SK-N-SH treated with all-trans-retinoic acid at 6 μM for 48 hours (cell line): ENCODE results near the gene TWF1.

Source experiments
- ATAC-seq: fragments of 200-7000 bp; cut with Tn5 transposase; 3 replicates; pipeline ENCODE4 v1.9.1; 2020; ENCODE audit warnings: mild to moderate bottlenecking, moderate library complexity
- ARNTL ChIP-seq: fragments of 450-650 bp; formaldehyde crosslinking; IDR thresholded peaks from 2 replicates; pipeline ENCODE4 v1.5.0; 2020; ENCODE audit warnings: low read depth, mild to moderate bottlenecking, moderate library complexity, borderline replicate concordance
- BACH2 ChIP-seq: fragments of 250-450 bp; sonication (Bioruptor Pico); IDR thresholded peaks from 2 replicates; pipeline ENCODE4 v1.9.0; 2021; ENCODE audit warnings: mild to moderate bottlenecking, borderline replicate concordance
- CSDC2 ChIP-seq: fragments of 250-450 bp; sonication (Bioruptor Pico); IDR thresholded peaks from 2 replicates; pipeline ENCODE4 v1.5.0; 2020; ENCODE audit warnings: mild to moderate bottlenecking, moderate library complexity
- CSRNP3 ChIP-seq: fragments of 250-450 bp; sonication (Bioruptor Pico); IDR thresholded peaks from 2 replicates; pipeline ENCODE4 v1.5.1; 2021; ENCODE audit warnings: mild to moderate bottlenecking, moderate library complexity
- ESRRG ChIP-seq: fragments of 250-450 bp; sonication (Bioruptor Pico); IDR thresholded peaks from 2 replicates; pipeline ENCODE4 v1.6.1; 2021; ENCODE audit warnings: mild to moderate bottlenecking
- GLIS3 ChIP-seq: fragments of 250-450 bp; sonication (Bioruptor Pico); IDR thresholded peaks from 2 replicates; pipeline ENCODE4 v1.5.0; 2020; ENCODE audit warnings: mild to moderate bottlenecking, moderate library complexity
- ISL1 ChIP-seq: fragments of 250-450 bp; sonication (Bioruptor Pico); IDR thresholded peaks from 2 replicates; pipeline ENCODE4 v2.1.2; 2022; ENCODE audit warnings: mild to moderate bottlenecking, moderate library complexity
- OSR1 ChIP-seq: fragments of 250-450 bp; sonication (Bioruptor Pico); IDR thresholded peaks from 2 replicates; pipeline ENCODE4 v1.8.0; 2022; ENCODE audit warnings: moderate library complexity, mild to moderate bottlenecking, inconsistent platforms
- POU6F1 ChIP-seq: fragments of 250-450 bp; sonication (Bioruptor Pico); IDR thresholded peaks from 2 replicates; pipeline ENCODE4 v1.8.0; 2021; ENCODE audit warnings: low read depth, mild to moderate bottlenecking, moderate library complexity, borderline replicate concordance
- PPARA ChIP-seq: fragments of 250-450 bp; sonication (Bioruptor Pico); IDR thresholded peaks from 2 replicates; pipeline ENCODE4 v1.5.0; 2020; ENCODE audit warnings: mild to moderate bottlenecking, borderline replicate concordance
- RARB ChIP-seq: fragments of 250-450 bp; sonication (Bioruptor Pico); IDR thresholded peaks from 2 replicates; pipeline ENCODE4 v1.8.0; 2021; ENCODE audit warnings: mild to moderate bottlenecking, moderate library complexity
- SNAI2 ChIP-seq: fragments of 250-450 bp; sonication (Bioruptor Pico); IDR thresholded peaks from 2 replicates; pipeline ENCODE4 v1.5.0; 2020; ENCODE audit warnings: mild to moderate bottlenecking, moderate library complexity
- TCF4 ChIP-seq: fragments of 250-450 bp; sonication (Bioruptor Pico); IDR thresholded peaks from 2 replicates; pipeline ENCODE4 v1.8.0; 2021; ENCODE audit warnings: mild to moderate bottlenecking, moderate library complexity, borderline replicate concordance
- TOX ChIP-seq: fragments of 250-450 bp; sonication (Bioruptor Pico); IDR thresholded peaks from 2 replicates; pipeline ENCODE4 v1.8.0; 2021; ENCODE audit warnings: mild to moderate bottlenecking, moderate library complexity, borderline replicate concordance
- ZC3H10 ChIP-seq: fragments of 250-450 bp; sonication (Bioruptor Pico); IDR thresholded peaks from 2 replicates; pipeline ENCODE4 v1.5.1; 2021; ENCODE audit warnings: mild to moderate bottlenecking, moderate library complexity
- ZFP3 ChIP-seq: fragments of 250-450 bp; sonication (Bioruptor Pico); IDR thresholded peaks from 2 replicates; pipeline ENCODE4 v1.5.0; 2020; ENCODE audit warnings: mild to moderate bottlenecking, moderate library complexity
- ZFP30 ChIP-seq: fragments of 450-650 bp; formaldehyde crosslinking; IDR thresholded peaks from 2 replicates; pipeline ENCODE4 v1.5.0; 2022; ENCODE audit warnings: mild to moderate bottlenecking, moderate library complexity
- ZNF565 ChIP-seq: fragments of 450-650 bp; formaldehyde crosslinking; conservative IDR thresholded peaks from 2 replicates; pipeline ENCODE4 v1.5.0; 2020; ENCODE audit warnings: low read depth, mild to moderate bottlenecking, moderate library complexity
- ZNF70 ChIP-seq: fragments of 450-650 bp; formaldehyde crosslinking; IDR thresholded peaks from 2 replicates; pipeline ENCODE4 v1.5.0; 2020; ENCODE audit warnings: mild to moderate bottlenecking, moderate library complexity
- ZNF8 ChIP-seq: fragments of 450-650 bp; formaldehyde crosslinking; IDR thresholded peaks from 2 replicates; pipeline ENCODE4 v1.5.0; 2020; ENCODE audit warnings: mild to moderate bottlenecking, moderate library complexity
- TF ChIP-seq, protein P1 (sequence below): fragments of 250-450 bp; sonication (Bioruptor Pico); IDR thresholded peaks from 2 replicates; pipeline ENCODE4 v1.5.0; 2020; ENCODE audit warnings: mild to moderate bottlenecking, moderate library complexity
- TF ChIP-seq, protein P2 (sequence below): fragments of 250-450 bp; sonication (Bioruptor Pico); IDR thresholded peaks from 2 replicates; pipeline ENCODE4 v1.8.0; 2020; ENCODE audit warnings: mild to moderate bottlenecking, moderate library complexity, borderline replicate concordance
- TF ChIP-seq, protein P3 (sequence below): fragments of 250-450 bp; sonication (Bioruptor Pico); IDR thresholded peaks from 2 replicates; pipeline ENCODE4 v1.5.1; 2020; ENCODE audit warnings: low read depth, mild to moderate bottlenecking, moderate library complexity

Gene TWF1

GRCh38 chr12:43764528-43764927, 41.6 kb downstream of the TWF1 start:
- no peak for TF ChIP-seq TOX (CRISPR knock-in tag)
- no peak for ATAC-seq

DNA sequence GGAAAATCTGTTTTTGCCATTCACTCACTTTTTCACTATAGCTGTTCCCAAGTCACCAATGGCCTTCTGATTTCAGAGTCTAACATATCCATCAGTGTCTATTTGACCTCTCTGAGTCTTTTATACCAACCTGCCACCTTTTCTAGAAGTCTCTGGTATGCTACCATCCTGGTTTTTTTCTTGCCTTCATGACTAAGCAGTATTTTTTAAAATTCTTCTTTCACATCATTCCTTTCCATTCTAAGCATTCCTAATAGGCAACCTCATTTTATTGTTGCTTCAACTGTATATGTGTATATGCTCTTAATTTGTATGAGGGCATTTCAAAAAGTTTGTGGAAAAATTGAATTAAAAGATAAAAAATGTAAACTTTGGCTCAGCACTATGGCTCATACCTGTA, 42.3 kb downstream of the TWF1 start:
- ATAC-seq = no peak
- TF ChIP-seq OSR1 (CRISPR knock-in tag) (no peak), CSDC2 (CRISPR knock-in tag) (no peak), POU6F1 (no peak), PPARA (CRISPR knock-in tag) (no peak), ZNF8 (CRISPR knock-in tag) (no peak), BACH2 (CRISPR knock-in tag) (no peak), ZFP30 (CRISPR knock-in tag) (no peak), RARB (CRISPR knock-in tag) (no peak), ZNF565 (no peak), ZNF70 (CRISPR knock-in tag) (no peak), SNAI2 (CRISPR knock-in tag) (no peak), ISL1 (CRISPR knock-in tag) (no peak), TCF4 (CRISPR knock-in tag) (no peak), CSRNP3 (CRISPR knock-in tag) (no peak), ZFP3 (CRISPR knock-in tag) (no peak), GLIS3 (CRISPR knock-in tag) (no peak)
- TF ChIP-seq, protein P1, sequence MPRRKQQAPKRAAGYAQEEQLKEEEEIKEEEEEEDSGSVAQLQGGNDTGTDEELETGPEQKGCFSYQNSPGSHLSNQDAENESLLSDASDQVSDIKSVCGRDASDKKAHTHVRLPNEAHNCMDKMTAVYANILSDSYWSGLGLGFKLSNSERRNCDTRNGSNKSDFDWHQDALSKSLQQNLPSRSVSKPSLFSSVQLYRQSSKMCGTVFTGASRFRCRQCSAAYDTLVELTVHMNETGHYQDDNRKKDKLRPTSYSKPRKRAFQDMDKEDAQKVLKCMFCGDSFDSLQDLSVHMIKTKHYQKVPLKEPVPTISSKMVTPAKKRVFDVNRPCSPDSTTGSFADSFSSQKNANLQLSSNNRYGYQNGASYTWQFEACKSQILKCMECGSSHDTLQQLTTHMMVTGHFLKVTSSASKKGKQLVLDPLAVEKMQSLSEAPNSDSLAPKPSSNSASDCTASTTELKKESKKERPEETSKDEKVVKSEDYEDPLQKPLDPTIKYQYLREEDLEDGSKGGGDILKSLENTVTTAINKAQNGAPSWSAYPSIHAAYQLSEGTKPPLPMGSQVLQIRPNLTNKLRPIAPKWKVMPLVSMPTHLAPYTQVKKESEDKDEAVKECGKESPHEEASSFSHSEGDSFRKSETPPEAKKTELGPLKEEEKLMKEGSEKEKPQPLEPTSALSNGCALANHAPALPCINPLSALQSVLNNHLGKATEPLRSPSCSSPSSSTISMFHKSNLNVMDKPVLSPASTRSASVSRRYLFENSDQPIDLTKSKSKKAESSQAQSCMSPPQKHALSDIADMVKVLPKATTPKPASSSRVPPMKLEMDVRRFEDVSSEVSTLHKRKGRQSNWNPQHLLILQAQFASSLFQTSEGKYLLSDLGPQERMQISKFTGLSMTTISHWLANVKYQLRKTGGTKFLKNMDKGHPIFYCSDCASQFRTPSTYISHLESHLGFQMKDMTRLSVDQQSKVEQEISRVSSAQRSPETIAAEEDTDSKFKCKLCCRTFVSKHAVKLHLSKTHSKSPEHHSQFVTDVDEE (CRISPR knock-in tag) = no peak
- TF ChIP-seq, protein P2, sequence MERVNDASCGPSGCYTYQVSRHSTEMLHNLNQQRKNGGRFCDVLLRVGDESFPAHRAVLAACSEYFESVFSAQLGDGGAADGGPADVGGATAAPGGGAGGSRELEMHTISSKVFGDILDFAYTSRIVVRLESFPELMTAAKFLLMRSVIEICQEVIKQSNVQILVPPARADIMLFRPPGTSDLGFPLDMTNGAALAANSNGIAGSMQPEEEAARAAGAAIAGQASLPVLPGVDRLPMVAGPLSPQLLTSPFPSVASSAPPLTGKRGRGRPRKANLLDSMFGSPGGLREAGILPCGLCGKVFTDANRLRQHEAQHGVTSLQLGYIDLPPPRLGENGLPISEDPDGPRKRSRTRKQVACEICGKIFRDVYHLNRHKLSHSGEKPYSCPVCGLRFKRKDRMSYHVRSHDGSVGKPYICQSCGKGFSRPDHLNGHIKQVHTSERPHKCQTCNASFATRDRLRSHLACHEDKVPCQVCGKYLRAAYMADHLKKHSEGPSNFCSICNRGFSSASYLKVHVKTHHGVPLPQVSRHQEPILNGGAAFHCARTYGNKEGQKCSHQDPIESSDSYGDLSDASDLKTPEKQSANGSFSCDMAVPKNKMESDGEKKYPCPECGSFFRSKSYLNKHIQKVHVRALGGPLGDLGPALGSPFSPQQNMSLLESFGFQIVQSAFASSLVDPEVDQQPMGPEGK (CRISPR knock-in tag) = no peak
- TF ChIP-seq, protein P3, sequence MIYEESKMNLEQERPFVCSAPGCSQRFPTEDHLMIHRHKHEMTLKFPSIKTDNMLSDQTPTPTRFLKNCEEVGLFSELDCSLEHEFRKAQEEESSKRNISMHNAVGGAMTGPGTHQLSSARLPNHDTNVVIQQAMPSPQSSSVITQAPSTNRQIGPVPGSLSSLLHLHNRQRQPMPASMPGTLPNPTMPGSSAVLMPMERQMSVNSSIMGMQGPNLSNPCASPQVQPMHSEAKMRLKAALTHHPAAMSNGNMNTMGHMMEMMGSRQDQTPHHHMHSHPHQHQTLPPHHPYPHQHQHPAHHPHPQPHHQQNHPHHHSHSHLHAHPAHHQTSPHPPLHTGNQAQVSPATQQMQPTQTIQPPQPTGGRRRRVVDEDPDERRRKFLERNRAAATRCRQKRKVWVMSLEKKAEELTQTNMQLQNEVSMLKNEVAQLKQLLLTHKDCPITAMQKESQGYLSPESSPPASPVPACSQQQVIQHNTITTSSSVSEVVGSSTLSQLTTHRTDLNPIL (CRISPR knock-in tag) = no peak

DNA sequence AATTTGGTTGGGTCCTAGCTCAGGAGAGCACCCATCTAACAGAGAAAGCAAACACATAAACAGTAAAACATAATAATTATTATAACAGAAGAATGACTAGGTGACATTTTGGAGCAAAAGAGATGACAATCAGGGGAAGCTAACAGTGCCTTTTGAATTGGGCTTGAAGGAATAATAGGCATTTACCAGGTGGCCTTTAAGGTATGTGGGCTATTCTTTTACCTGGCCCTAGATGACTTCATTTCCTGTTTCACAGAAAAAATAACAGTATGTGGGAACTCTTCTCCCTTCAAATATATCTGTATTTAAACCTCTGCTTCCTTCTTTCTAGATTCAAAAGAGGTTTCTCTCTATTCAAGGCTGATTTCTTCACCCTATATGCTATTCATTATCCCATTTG, 43.5 kb downstream of the TWF1 start:
- ATAC-seq = no peak
- no peak for TF ChIP-seq ZFP30 (CRISPR knock-in tag)
- TF ChIP-seq CSDC2 (CRISPR knock-in tag) = no peak
- no peak for TF ChIP-seq GLIS3 (CRISPR knock-in tag)
- no peak for TF ChIP-seq TOX (CRISPR knock-in tag)
- TF ChIP-seq CSRNP3 (CRISPR knock-in tag) = no peak
- TF ChIP-seq BACH2 (CRISPR knock-in tag) = no peak
- TF ChIP-seq RARB (CRISPR knock-in tag) = no peak
- no peak for TF ChIP-seq ZNF8 (CRISPR knock-in tag)
- TF ChIP-seq ZC3H10 (CRISPR knock-in tag) = no peak
- no peak for TF ChIP-seq ESRRG
- no peak for TF ChIP-seq TCF4 (CRISPR knock-in tag)
- TF ChIP-seq ZFP3 (CRISPR knock-in tag) = no peak
- TF ChIP-seq, protein P2 (CRISPR knock-in tag) = no peak
- no peak for TF ChIP-seq SNAI2 (CRISPR knock-in tag)
- no peak for TF ChIP-seq ARNTL (CRISPR knock-in tag)
- no peak for TF ChIP-seq OSR1 (CRISPR knock-in tag)
- no peak for TF ChIP-seq ISL1 (CRISPR knock-in tag)
